A172 (cell line): ENCODE data around the gene FCRL2. TPM values are rescaled to one million over a fixed set of nuclear protein-coding genes. Genes with fewer than 3 reads are reported as not detected.
"Not testable (repeated sequence)": the region's sequence is repeated elsewhere in the genome, so short reads cannot be mapped to it uniquely, and the experiment has no call there.

Experiments
- DNase-seq: peaks from one replicate; pipeline ENCODE4 v3.0.0-alpha.2; 2015; ENCODE audit warnings: low spot score
- total RNA-seq: library from RNA; depleted of rRNA; stranded (reverse); fragments of >200 nt; shearing (Covaris generic); gene quantifications from 2 replicates; pipeline ENCODE4 v1.2.3, GENCODE V29; 2014

FCRL2 gene
- total RNA-seq, 1 experiment from 2014 or later = not detected

GRCh38 chr1:157753611-157754010 is 23.3 kb downstream of the FCRL2 start:
- DNase-seq = no peak

- DNase-seq = no peak
Observed at GRCh38 chr1:157751283-157751682, 25.6 kb downstream of the FCRL2 start.

- DNase-seq = no peak
Observed at GRCh38 chr1:157748262-157748817, 28.6 kb downstream of the FCRL2 start.

- DNase-seq = no peak
Observed at GRCh38 chr1:157739229-157739901, 37.6 kb downstream of the FCRL2 start.

- not testable (repeated sequence) for DNase-seq
Observed at GRCh38 chr1:157735991-157736390, 40.9 kb downstream of the FCRL2 start.

- no peak for DNase-seq
Observed at GRCh38 chr1:157734321-157734720, 42.6 kb downstream of the FCRL2 start.

GRCh38 chr1:157732755-157733154 is 44.2 kb downstream of the FCRL2 start:
- no peak for DNase-seq

GRCh38 chr1:157725221-157725577 is 51.7 kb downstream of the FCRL2 start:
- DNase-seq = no peak

- DNase-seq = no peak
Observed at GRCh38 chr1:157724537-157725220, 52.3 kb downstream of the FCRL2 start.

GRCh38 chr1:157723157-157723556 is 53.8 kb downstream of the FCRL2 start:
- DNase-seq = no peak

GRCh38 chr1:157721985-157722384 is 54.9 kb downstream of the FCRL2 start:
- no peak for DNase-seq

GRCh38 chr1:157715736-157716135 is 61.2 kb downstream of the FCRL2 start:
- no peak for DNase-seq

- no peak for DNase-seq
Observed at GRCh38 chr1:157711802-157712201, 65.1 kb downstream of the FCRL2 start.

GRCh38 chr1:157704878-157705277 is 72.1 kb downstream of the FCRL2 start:
- DNase-seq = no peak

- DNase-seq = no peak
Observed at GRCh38 chr1:157703981-157704380, 73.0 kb downstream of the FCRL2 start.

GRCh38 chr1:157702308-157702825 is 74.6 kb downstream of the FCRL2 start:
- no peak for DNase-seq

GRCh38 chr1:157700732-157701131 is 76.2 kb downstream of the FCRL2 start, which contains the start of gene FCRL3:
Gene FCRL3, minus strand, starts transcription at chr1:157700769. Its CDS starts 280 bp downstream, at chr1:157700489.
- no peak for DNase-seq

- DNase-seq = no peak
Observed at GRCh38 chr1:157700305-157700704, 76.6 kb downstream of the FCRL2 start.

- DNase-seq = no peak
Observed at GRCh38 chr1:157697781-157698569, 79.0 kb downstream of the FCRL2 start.

- no peak for DNase-seq
Observed at GRCh38 chr1:157696966-157697628, 79.8 kb downstream of the FCRL2 start.
